DND-41 (cell line): ENCODE measurements around the gene MYLK.

Experiments
- ATAC-seq: fragments of 200-7000 bp; cut with Tn5 transposase; 3 replicates; pipeline ENCODE4 v1.9.1; 2021; ENCODE audit warnings: low read depth; ENCODE audit not compliant: insufficient read depth
- DNase-seq: peaks from one replicate; pipeline ENCODE4 v3.0.0-alpha.2; 2020
- H2AFZ ChIP-seq: 2 replicates; pipeline ENCODE4 v1.6.0; 2012; ENCODE audit warnings: low read depth, low read length
- H3K27ac ChIP-seq: 2 replicates; pipeline ENCODE4 v1.5.1; 2012; ENCODE audit warnings: low read length, inconsistent platforms
- H3K27me3 ChIP-seq: fragments of 200-600 bp; sonication (generic); 2 replicates; pipeline ENCODE4 v1.6.0; 2012; ENCODE audit warnings: low read length, mild to moderate bottlenecking, inconsistent platforms; ENCODE audit not compliant: insufficient read depth, poor library complexity
- H3K36me3 ChIP-seq: 2 replicates; pipeline ENCODE4 v1.5.1; 2012; ENCODE audit warnings: low read length, inconsistent platforms; ENCODE audit not compliant: insufficient read depth
- H3K4me1 ChIP-seq: 2 replicates; pipeline ENCODE4 v1.5.1; 2012; ENCODE audit warnings: mild to moderate bottlenecking, low read length; ENCODE audit not compliant: insufficient read depth
- H3K4me2 ChIP-seq: 2 replicates; pipeline ENCODE4 v1.6.0; 2012; ENCODE audit warnings: mild to moderate bottlenecking, moderate library complexity, low read length, inconsistent platforms; ENCODE audit not compliant: insufficient read depth
- H3K4me3 ChIP-seq, 2 experiments: fragments of 200-600 bp in 1 of 2; shearing (Covaris generic) in 1 of 2; 2 replicates each; pipeline ENCODE4 v1.5.1; 2012 to 2016; ENCODE audit warnings: inconsistent platforms in 2 of 2, low read length in 2 of 2, mild to moderate bottlenecking in 2 of 2, low read depth in 1 of 2, moderate library complexity in 1 of 2
- H3K79me2 ChIP-seq: 2 replicates; pipeline ENCODE4 v1.6.0; 2012; ENCODE audit warnings: low read length, inconsistent platforms; ENCODE audit not compliant: insufficient read depth
- H3K9ac ChIP-seq: 2 replicates; pipeline ENCODE4 v1.6.0; 2012; ENCODE audit warnings: low read depth, mild to moderate bottlenecking, inconsistent platforms, low read length, moderate library complexity
- H3K9me3 ChIP-seq: 2 replicates; pipeline ENCODE4 v1.5.1; 2012; ENCODE audit warnings: low read length, moderate library complexity, mild to moderate bottlenecking, inconsistent platforms; ENCODE audit not compliant: insufficient read depth, severe bottlenecking
- H4K20me1 ChIP-seq: 2 replicates; pipeline ENCODE4 v1.6.0; 2012; ENCODE audit warnings: low read length; ENCODE audit not compliant: insufficient read depth
- CTCF ChIP-seq: IDR thresholded peaks from 2 replicates; pipeline ENCODE4 v1.5.1; 2012; ENCODE audit warnings: borderline replicate concordance, low read length, moderate library complexity, mild to moderate bottlenecking; ENCODE audit not compliant: poor library complexity, severe bottlenecking; ENCODE audit errors: extremely low read depth
- EZH2 ChIP-seq: IDR thresholded peaks from 3 replicates; pipeline ENCODE4 v1.6.1; 2012; ENCODE audit warnings: borderline replicate concordance, low read depth, mild to moderate bottlenecking, moderate library complexity, low read length, inconsistent platforms; ENCODE audit not compliant: severe bottlenecking

Gene MYLK

GRCh38 chr3:123685780-123686179 is 198.4 kb downstream of the MYLK start:
- H3K27ac ChIP-seq, result no peak overlapping the region
- H3K4me3 ChIP-seq, result no peak overlapping the region
- DNase-seq (no peak), ATAC-seq (no peak)
- H3K36me3 ChIP-seq, result no peaks in the 10 kb centered on the region
- no peak overlapping the region for H2AFZ ChIP-seq
- no peak overlapping the region for H3K4me2 ChIP-seq
- peaks cover 17% of the 10 kb centered on the region for H3K27me3 ChIP-seq
- TF ChIP-seq CTCF (no peak), EZH2 (no peak)
- H3K79me2 ChIP-seq, result no peaks in the 10 kb centered on the region
- H4K20me1 ChIP-seq, result peaks cover 3% of the 10 kb centered on the region; the same call in 1 of the 2 replicates
- H3K9me3 ChIP-seq, result no peaks in the 10 kb centered on the region
- H3K4me1 ChIP-seq, result no peaks in the 10 kb centered on the region
- no peak overlapping the region for H3K9ac ChIP-seq

GRCh38 chr3:123684636-123685035 is 199.5 kb downstream of the MYLK start:
- DNase-seq, result no peak
- no peaks in the 10 kb centered on the region for H3K9me3 ChIP-seq
- no peak overlapping the region for H3K9ac ChIP-seq
- ATAC-seq, result no peak
- no peak for TF ChIP-seq CTCF
- no peak for TF ChIP-seq EZH2
- no peak overlapping the region for H3K4me2 ChIP-seq
- no peaks in the 10 kb centered on the region for H3K79me2 ChIP-seq
- H3K27me3 ChIP-seq, result peaks cover 25% of the 10 kb centered on the region
- no peak overlapping the region for H2AFZ ChIP-seq
- no peak overlapping the region for H3K4me3 ChIP-seq
- H4K20me1 ChIP-seq, result peaks cover 3% of the 10 kb centered on the region; the same call in 1 of the 2 replicates
- no peak overlapping the region for H3K27ac ChIP-seq
- H3K36me3 ChIP-seq, result no peaks in the 10 kb centered on the region
- no peaks in the 10 kb centered on the region for H3K4me1 ChIP-seq

- Histone ChIP-seq H3K27ac (no peak overlapping the region), H3K4me3 (no peak overlapping the region), H3K9me3 (no peaks in the 10 kb centered on the region), H3K4me1 (no peaks in the 10 kb centered on the region), H3K79me2 (no peaks in the 10 kb centered on the region), H3K9ac (no peak overlapping the region), H3K36me3 (no peaks in the 10 kb centered on the region), H4K20me1 (peaks cover 3% of the 10 kb centered on the region; the same call in 1 of the 2 replicates), H2AFZ (no peak overlapping the region), H3K27me3 (peaks cover 29% of the 10 kb centered on the region), H3K4me2 (no peak overlapping the region)
- TF ChIP-seq EZH2 (no peak), CTCF (no peak)
- ATAC-seq, result no peak
- DNase-seq, result no peak
These were observed 199.9 kb downstream of the MYLK start for GRCh38 chr3:123684209-123684608.
